NCI-H1436 (cell line): ENCODE results near the gene PRDM2.

Source experiments
- DNase-seq: peaks from one replicate; lab custom pipeline; 2025; lab: John Stamatoyannopoulos, UW

Gene PRDM2

DNA sequence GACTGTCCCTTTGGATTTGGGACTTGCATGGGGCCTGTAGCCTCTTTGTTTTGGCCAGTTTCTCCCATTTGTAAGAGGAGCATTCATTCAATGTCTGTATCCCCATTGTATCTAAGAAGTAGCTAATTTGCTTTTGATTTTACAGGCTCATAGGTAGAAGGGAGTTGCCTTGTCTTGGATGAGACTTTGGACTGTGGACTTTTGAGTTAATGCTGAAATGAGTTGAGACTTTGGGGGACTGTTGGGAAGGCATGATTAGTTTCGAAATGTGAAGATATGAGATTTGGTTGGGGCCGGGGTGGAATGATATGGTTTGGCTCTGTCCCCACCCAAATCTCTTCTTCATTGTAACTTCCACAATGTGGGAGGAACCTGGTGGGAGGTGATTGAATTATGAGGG is 151.7 kb downstream of the PRDM2 start:
- no peak for DNase-seq

DNA sequence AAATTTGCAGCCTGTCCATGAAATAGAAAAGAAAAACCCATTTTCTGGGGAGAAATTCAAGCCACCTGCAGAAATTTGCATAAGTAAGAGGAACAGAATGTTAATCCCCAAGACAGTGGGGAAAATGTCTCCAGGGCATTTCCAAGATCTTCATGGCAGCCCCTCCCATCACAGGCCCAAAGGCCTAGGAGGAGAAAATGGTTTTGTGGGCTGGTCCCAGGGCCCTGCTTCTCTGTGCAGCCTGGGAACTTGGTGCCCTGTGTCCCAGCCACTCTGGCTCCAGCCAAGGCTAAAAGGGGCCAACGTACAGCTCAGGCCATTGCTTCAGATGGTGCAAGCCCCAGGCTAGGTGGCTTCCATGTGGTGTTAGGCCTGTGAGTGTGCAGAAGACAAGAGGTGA is 155.6 kb downstream of the PRDM2 start:
- no peak for DNase-seq

- DNase-seq: no peak
Observed at GRCh38 chr1:13860031-13860430, 160.0 kb downstream of the PRDM2 start.

- DNase-seq: no peak
Observed at GRCh38 chr1:13864760-13865159, 164.8 kb downstream of the PRDM2 start.

DNA sequence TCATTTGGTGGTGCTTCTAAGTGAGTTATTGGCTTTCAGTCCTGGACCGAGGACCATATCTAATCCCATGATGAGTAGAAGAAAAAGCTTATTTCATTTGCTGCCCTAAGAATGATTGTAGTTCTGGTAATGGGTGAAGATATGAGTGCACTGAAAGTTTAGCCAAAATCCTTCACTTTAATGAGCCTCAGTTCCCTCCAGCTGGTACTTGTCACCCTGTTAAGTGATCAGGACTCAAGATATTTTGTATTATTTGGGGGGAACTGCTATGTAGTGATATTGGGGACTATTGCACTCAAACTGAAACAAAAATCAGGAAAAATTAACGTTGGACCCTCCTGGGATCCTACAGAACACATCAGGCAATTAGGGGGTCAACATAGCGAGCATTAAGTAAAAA is 165.9 kb downstream of the PRDM2 start:
- no peak for DNase-seq

GRCh38 chr1:13867603-13868002 is 167.6 kb downstream of the PRDM2 start:
- no peak for DNase-seq

GRCh38 chr1:13869172-13869797 is 169.3 kb downstream of the PRDM2 start:
- no peak for DNase-seq

- no peak for DNase-seq
Observed at GRCh38 chr1:13871413-13871812, 171.4 kb downstream of the PRDM2 start.

DNA sequence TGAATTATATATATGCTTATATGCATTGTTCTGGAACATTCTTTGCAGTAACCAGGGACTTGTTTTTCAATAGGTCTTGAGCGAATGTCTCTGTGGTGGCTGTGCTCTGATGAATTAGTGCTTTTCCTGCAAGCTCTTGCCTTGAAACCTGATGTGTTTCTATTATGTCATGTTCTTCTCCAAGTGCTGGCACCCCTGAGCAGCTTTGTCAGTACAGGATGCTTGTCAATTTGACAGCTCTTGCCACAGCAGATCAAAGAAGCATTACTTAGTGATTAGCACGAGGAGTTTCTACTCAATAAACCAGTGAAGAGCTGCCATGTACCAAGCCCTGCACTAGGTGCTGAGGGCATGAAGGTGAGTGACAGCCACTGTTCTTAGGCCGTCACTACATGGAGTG is 171.9 kb downstream of the PRDM2 start:
- DNase-seq: no peak

DNA sequence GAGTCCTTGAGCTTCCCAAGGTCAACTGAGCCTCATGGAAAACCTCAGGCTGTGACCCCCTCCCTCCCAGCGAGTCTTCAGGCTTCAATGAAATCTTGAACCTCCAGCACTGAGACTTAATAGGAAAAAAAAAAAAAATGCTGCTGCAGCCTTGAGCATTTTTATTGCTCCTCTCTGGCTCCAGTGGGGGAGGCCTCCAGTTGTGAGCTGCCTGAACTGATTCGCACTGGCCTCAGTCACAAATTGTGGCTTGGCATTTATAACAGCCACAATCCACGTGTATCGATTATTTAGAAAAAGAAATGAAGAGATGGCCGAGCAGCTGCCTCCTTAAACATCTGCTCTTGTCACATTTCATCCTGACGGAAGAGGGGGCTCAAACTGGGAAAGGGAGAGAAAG is 173.0 kb downstream of the PRDM2 start:
- no peak for DNase-seq
